Mammary epithelial cell (primary cell): Measurements from ENCODE around the gene NCAM2.

Source experiments
- CTCF ChIP-seq, 2 donors: IDR thresholded peaks in 1 of 2; conservative IDR thresholded peaks in 1 of 2; 2 replicates each; pipeline ENCODE4 v1.5.1; 2011 to 2012; ENCODE audit warnings: inconsistent platforms in 2 of 2, low read length in 2 of 2, mild to moderate bottlenecking in 2 of 2, control low read depth in 1 of 2, low read depth in 1 of 2; ENCODE audit not compliant: insufficient read depth in 1 of 2; ENCODE audit errors: extremely low read depth in 1 of 2
- EZH2 ChIP-seq: IDR thresholded peaks from 2 replicates; pipeline ENCODE4 v1.6.1; 2012; ENCODE audit warnings: low read length, inconsistent platforms, borderline replicate concordance

GRCh38 chr21:21148009-21148408, 149.8 kb downstream of the NCAM2 start:
- no peak for TF ChIP-seq CTCF (conservative IDR thresholded peaks at IDR 0.05 in 1 of 2, IDR thresholded peaks at IDR 0.05 in 1 of 2; ENCODE audit: extremely low read depth in 1 of 2, insufficient read depth in 1 of 2, low read depth in 1 of 2, low read length in 2 of 2)
- TF ChIP-seq EZH2 = no peak
